ENCODE results near the gene ADRA2B.

ADRA2B gene

DNA sequence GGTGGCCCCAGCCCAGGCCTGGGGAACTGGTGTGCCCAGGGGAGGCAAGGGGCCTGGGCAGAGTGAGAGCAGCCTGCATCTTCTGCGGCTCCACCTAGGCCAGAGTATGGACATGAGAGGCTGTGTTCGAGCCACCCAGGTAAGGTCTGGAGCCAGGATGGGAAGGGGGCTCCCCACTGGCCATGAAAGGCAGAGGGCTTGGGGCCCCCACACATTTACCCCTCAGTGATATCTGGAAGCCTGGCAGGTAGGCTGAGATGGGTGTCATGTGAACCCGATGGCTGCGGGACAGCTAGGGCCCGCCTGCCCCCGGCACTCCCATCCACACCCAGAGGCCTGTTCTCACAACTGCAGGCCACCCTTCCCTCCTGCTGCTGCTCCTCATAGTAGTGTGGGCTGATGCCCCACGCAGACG lies 13.2 kb downstream of the ADRA2B start:
- DNase-seq, result no peak

DNA sequence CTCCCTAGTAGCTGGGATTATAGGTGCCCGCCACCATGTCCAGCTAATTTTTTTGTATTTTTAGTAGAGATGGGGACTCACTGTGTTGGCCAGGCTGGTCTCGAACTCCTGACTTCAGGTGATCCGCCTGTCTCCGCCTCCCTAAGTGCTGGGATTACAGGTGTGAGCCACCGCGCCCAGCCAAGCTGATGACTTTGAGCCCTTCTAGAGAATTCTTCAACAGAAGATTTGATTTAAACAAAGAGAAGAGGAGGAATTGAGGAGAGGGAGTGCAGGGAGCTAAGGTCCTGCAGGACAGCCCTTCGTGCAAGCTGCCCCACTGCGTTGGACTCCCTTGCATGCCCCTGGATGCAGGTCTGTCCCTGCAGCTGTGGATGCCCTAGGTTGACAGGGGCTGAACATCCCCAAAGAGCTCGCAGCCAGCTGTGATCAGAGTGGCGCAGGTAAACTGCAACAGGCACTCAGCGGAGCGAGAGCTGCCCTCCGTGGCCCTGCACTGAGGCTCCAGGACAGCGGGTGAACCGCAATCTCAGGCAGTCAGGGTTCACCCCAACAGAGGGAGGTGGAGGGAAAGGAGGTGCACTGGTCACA lies 13.7 kb downstream of the ADRA2B start:
- DNase-seq, result no peak

DNA sequence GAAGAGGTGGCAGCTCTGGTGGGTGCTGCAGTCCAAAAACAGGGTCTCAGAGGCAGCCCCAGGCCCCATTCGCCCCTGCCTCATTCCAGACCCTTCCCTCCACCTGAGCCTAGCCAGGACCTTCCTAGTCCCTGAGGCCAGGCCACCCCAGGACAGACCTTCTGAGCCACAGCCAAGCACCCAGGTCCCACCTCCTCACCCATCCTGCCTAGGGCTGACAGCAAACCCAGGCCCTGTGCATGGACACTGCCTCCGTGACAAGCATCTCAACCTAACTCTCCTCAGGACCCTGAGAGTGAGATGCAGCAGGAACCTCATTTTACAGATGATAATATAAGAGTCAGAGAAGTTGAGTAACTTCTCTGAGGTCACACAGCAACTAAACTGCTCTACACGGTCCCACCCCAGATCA lies 15.5 kb downstream of the ADRA2B start:
- DNase-seq, result no peak

- DNase-seq, result no peak
These were observed 16.2 kb downstream of the ADRA2B start for GRCh38 chr2:96099861-96100798.

DNA sequence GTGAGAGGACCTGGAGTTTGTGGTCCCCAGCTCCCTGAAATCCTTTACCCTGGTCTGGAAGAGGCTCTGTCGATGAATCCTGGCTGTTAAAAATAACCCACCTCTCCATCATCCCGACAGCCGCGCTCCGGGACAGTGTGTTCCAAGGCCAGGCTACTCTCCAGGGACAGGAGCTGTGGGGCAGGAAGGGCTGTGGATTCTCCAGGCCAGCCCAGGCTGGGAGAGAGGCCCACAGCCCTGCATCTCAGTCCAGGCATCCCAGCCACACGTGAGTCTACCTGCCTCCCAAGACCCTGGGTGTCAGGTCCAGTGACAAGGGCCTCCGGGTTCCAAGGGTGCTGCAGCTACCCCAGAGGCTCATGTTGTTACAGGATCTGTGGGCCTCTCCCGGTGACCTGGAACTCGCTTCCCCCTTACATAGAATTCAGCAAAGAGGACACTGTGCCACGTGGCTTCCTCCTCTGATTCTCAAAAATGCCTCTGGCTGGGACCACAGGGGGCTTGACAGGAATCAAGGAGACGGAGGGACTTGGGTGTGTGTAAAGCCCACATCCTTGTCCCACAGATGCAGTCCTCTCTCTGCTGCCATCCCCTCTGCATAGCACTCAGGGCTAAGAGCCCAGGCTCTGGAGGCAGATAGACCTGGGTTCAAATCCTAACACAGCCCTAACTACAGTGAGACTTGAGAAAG lies 17.3 kb downstream of the ADRA2B start:
- no peak for DNase-seq

GRCh38 chr2:96097951-96098823 lies 18.2 kb downstream of the ADRA2B start:
- no peak for DNase-seq

DNA sequence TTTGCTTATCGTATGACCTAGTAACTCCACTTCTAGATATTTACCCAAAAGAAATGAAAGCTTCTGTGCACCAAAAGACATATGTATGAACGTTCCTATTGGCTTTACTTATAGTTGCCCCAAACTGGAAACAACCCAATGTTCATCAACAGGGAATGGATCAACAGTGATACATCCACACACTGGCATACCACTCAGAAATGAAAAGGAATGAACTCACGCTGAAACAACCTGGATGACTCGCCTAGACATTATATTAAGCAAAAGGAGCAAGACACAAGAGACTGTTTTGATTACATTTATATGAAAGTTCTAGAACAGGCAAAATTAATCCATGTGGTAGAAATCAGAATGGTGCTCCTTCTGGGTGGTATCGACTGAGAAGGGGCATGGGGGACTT lies 18.9 kb downstream of the ADRA2B start:
- no peak for DNase-seq

DNA sequence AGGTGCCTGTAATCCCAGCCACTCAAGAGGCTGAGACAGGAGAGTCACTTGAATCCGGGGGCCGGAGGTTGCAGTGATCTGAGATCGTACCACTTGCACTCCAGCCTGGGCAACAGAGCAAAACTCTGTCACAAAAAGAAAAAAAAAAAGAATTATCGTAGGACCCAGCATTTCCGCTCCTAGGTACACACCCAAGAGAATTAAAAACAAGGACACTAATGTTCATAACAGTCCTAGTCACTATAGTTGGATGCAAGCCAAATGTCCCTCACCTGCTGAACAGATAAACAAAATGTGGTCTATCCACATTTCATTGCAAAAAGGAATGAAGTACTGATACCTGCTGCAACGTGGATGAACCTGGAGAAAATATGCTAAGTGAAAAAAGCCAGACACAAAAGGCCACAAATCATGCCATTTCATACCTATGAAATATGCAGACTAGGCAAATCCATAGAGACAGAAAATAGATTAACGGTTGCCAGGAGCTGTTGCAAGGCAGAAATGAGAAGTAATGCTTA lies 21.2 kb downstream of the ADRA2B start:
- DNase-seq, result no peak

DNA sequence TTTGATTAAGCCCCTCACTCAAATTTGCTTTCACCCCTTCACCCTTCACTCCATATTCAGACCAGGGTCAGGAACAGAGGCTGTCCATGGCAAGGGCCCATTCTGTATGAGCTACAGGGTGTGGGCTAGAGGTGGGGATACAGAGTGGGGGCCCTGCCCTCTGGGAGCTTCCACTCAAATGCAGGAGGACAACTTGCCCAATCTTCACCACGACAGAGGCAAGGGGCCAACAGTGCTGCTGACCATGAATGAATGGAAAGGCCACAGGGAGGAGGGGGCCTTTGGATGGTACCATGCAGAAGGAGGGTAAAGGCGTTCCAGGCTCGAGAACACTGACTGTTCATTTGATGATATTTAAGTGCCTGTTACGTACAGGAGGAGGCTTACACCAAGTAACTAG lies 22.8 kb downstream of the ADRA2B start:
- DNase-seq, result no peak

DNA sequence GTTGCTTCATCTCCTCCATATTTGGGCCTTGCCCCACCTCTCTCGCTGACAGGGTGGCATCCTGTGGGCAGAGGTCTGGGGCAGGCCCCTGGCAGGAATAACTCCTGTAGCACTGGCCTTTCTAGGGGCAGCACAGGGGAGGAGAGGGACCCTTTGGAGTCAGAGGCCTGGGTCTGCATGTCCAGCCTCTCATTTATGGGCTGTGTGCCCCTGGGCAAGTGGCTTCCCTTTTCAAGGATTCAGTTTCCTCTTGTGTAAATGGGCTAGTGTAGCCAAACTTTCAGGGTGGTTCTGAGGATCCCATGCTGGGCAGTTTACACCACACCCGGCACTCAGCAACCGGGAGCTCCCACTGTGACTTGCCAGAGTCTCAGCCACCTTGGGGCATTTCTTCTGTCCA lies 23.4 kb downstream of the ADRA2B start:
- no peak for DNase-seq

GRCh38 chr2:96092573-96092877 lies 23.8 kb downstream of the ADRA2B start:
- DNase-seq, result no peak

DNA sequence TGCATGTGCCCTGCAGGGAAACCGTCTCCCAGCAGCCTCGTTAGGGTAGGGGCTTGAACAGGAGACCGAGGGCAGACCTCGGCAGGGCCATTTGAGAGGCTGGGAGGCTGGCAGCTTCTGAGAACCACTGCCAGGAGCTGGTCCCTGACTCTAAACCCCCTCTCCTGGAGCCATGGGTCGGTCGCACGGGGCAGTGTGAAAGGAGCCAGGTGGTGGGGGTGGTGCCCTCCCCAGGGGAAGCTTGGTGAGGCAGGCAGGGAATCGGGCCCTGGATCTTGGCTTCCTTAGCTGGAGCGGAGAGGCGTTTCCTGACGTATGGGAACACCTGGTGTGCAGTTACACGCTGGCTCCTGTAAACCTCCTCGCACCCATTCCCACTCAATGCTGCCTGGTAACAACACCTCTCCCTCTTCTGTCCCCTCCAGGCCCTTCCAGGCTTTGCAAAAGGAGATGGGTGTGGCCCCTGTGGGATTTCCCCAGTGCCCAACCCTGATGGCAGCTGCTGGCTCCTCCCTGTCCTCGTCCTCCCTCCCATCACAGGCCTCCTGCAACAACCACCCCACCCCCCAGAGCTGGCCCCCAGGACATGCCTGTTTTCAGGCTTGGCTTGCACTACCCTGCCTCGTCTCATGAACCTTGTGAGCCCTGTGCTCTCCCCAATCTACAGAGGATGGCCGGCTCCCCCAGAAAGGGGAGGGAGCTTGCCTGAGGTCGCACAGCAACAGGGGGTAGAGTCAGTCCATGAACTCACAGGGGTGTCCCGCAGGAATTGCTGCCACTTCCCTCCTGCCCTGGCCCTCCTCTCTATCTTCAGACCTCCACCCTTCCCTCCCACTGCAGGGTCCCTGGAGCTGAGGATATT lies 24.4 kb downstream of the ADRA2B start:
- no peak for DNase-seq

- DNase-seq, result no peak
These were observed 25.1 kb downstream of the ADRA2B start for GRCh38 chr2:96091141-96091710.

- no peak for DNase-seq
These were observed 26.0 kb downstream of the ADRA2B start for GRCh38 chr2:96090196-96090926.

DNA sequence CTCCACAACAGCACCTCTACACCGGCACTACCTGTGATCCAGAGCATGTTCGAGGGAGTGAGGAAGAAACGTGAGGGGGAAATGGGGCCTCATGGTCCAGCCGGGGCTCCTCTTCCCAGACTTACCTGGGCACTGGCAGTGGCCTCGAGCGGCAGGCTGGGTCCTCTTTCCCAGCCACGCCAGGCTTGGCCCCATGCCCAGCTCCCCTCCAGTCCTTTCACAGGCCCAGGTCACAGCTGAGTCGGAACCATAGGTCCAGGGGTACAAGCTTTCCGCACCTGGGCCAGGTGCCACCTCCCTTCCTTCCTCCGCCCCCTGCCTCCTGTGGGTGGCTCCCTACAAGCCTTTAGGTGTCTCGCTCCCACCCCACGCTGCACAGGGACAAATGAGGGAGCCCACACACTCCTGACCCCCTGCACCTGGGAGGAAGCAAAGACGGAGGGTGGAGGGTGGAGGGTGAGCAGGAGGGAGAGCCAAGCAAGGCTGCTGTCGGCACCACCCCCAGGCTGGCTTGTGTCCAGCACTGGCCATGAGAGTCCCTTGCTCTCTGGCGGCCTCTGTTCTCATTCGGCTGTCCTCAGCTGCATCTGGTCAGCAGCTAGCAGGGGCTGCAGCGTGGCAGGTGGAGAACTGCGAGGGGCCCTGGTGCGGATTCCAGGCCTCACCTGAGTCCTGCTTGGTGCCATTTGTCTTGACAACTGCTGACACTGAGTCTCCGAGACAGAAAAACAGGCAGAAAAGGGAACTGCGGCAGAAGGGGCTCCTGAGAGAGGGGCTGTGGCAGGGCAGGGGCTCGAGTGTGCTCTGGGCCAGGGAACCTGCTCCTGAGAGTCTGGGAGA lies 26.8 kb downstream of the ADRA2B start:
- no peak for DNase-seq

GRCh38 chr2:96088340-96089335 lies 27.7 kb downstream of the ADRA2B start:
- DNase-seq, result no peak

GRCh38 chr2:96087130-96087529 lies 29.2 kb downstream of the ADRA2B start:
- DNase-seq, result no peak

Measured in stimulated activated CD4-positive, alpha-beta T cell treated with anti-CD3 and anti-CD28 coated beads, Interleukin-1b, Interleukin-23, amount 100 ng/mL, for 48 hours (primary cell).